ENCODE results near the gene NXNL2.

The NXNL2 gene

DNA sequence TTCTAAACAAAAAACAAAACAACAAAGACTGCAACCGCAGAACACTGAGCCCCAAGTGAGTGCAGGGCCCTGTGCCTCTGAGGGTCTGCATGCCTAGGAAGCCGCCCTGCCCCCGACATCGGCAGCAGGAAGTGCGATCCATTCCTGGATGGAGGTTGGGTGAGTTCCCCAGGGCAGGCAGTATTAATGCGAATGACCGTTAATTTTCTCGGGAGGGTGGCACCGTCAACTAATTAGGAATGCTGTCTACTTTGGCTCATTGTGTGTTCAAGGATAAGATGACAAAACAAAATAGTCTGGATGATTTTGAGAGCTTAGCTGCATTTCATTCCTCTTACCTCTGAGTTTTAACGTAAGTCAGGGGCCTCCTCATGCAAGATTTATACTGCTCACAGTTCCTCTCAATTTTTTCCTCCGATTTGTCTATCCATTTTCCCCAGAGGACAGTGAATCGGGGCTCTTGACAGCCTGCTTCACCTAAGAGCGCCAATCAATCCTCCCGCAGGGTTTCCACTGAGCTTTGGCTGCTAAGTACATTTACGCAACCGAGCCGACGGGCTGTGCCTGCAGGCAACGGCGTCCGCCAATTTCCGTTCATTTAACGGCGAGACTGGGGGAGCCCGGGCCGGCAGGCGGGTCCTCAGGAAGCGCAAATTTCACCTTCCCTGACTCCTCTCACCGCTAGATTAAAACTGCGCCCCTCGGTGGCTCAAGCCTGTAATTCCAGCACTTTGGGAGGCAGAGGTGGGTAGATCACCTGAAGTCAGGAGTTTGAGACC, 2.9 kb upstream of the NXNL2 start:
- peak; percentile 48 for DNase-seq

- peak; percentile 56 for DNase-seq
Measured at GRCh38 chr9:88533951-88534455, 975 bp upstream of the NXNL2 start.

DNA sequence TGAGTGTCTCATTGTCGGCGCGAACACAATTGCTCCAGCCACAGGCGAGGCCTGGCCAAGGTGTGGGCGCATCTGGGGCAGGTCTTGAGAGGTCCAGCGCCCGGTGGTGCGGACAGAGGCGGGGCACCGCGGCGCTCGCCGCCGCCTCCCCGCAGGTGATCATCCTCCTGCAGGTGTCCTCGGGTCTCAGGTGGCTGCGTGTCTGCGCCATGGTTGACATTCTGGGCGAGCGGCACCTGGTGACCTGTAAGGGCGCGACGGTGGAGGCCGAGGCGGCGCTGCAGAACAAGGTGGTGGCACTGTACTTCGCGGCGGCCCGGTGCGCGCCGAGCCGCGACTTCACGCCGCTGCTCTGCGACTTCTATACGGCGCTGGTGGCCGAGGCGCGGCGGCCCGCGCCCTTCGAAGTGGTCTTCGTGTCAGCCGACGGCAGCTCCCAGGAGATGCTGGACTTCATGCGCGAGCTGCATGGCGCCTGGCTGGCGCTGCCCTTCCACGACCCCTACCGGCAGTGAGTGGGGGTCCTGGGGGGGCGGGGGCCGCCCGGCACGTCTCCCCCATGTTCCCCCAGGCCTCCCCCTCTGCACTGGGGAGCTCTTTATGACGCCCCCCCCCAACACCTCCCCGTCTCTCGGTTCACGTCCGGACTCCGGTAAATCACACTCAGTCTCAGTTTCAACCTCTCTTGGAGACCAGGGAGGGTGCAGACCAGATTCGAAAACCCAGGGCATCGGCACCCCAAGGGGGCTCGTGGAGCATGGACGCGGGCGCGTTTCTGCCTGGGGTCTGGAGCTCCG, 446 bp downstream of the NXNL2 start:
- DNase-seq: peak; percentile 78

- DNase-seq: peak; percentile 40
Measured at GRCh38 chr9:88536023-88536324, 996 bp downstream of the NXNL2 start.

DNA sequence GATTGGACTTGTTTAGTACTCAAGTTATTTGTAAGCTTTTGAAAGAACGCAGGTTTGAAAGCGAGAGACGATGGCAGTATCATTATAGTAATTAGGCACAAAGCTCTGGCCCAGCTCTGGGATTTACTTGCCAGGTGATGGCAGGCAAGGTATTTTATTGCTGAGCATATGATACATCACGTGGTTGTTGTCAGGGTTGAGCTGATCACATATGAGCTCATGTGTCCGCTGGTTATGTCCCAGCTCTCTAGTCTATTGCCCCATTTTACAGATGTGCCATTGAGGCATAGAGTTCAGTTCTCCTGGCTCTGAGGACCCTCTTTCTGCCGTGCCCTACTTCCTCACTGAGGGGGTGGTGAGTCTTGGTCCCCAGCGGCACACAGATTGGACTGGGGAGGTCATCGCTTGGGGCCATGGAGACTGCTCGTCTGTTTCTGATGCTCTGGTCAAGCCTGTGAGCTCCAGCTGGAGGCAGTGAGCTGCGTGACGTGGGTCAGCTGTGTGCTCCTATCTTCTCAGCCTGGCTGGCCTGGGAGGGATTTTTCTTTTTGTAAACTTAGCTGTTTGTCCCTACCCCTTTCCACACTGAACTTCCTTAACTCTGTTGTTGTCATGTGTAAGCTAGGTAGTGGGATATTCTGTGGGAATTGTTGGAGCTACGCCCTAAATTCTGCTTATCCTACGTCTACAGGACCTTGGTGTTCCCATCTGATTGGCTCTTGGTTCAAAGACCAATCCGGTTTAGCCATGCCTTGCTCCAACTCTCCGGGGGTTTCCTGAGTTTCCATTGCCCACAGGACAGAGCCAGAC, 2.2 kb downstream of the NXNL2 start:
- DNase-seq: peak; percentile 39

GRCh38 chr9:88537761-88538091, 2.7 kb downstream of the NXNL2 start:
- DNase-seq: no peak

- DNase-seq: no peak
Measured at GRCh38 chr9:88538311-88539085, 3.5 kb downstream of the NXNL2 start.

- DNase-seq: no peak
Measured at GRCh38 chr9:88539246-88539645, 4.3 kb downstream of the NXNL2 start.

DNA sequence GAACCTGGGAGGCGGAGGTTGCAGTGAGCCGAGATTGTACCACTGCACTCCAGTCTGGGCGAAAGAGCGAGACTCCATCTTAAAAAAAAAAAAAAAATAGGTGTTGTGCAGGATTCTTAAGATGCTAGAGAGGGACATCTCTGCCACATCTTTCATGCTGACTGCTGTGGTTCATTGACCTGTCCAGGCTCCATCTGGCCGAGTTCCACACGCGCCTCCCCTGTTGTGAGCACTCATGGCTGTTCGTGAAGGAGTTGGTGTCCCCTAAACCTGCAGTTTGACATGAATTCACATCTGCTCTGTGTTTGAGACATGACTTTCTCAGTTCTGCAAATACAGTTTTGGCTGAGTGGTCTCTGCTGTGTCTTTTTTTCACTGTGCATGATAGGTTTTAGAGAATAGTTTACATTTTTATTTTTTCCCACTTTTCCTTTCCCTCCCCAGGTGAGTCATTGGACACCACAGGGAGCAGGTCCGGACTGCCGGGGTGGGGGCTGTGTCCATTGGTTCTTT, 5.3 kb downstream of the NXNL2 start:
- no peak for DNase-seq

- no peak for DNase-seq
Measured at GRCh38 chr9:88544245-88544644, 9.3 kb downstream of the NXNL2 start.

DNA sequence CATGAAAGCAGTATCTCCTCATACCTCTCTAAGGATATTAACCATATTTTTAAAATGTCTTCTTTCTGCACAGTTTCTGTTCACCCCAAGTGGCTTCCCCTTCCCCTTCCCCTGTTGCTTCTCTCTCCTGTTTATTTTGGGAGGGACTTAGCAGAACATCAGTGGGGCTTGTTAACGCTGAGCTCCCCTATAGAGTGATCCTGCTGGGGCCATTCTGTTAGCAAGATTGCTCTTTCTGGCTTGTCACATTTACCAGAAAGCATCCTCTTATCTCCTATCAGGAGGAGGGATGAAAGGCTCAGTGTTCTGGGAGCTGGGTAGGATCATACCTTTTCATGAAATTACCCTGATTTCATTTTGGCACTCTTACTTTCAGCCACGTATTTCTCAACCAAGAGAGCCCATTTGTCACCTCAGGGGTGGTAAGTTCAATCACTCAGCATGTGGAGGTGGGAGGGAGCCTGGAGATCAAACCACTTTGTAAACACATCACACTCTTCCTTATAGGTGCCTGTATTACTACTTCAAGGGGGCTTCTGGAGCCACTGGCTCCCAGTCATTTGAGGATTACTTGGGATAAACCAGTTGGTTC, 16.7 kb downstream of the NXNL2 start:
- DNase-seq: no peak

DNA sequence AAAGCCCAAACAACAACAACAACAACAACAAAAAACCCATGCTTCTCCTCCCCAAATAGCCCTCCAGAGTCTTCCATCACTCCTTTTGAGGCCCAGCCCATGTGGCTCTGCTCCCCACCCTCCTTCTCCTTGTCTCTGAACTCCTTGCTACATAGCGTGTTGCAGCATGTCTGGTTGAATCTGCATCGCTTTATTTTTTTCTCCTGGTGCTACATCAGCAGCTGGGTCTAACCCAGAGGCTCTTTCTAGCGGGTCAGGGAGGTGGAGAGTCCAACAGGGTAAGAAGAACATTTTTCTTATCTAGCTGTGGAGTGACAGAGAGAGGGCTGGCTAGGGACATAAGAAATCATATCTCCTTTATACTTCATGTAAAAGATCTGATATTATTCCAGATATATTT, 18.4 kb downstream of the NXNL2 start:
- no peak for DNase-seq

- no peak for DNase-seq
Measured at GRCh38 chr9:88555268-88555980, 20.4 kb downstream of the NXNL2 start.

- no peak for DNase-seq
Measured at GRCh38 chr9:88559661-88560060, 24.7 kb downstream of the NXNL2 start.

- DNase-seq: no peak
Measured at GRCh38 chr9:88567870-88568269, 32.9 kb downstream of the NXNL2 start.

DNA sequence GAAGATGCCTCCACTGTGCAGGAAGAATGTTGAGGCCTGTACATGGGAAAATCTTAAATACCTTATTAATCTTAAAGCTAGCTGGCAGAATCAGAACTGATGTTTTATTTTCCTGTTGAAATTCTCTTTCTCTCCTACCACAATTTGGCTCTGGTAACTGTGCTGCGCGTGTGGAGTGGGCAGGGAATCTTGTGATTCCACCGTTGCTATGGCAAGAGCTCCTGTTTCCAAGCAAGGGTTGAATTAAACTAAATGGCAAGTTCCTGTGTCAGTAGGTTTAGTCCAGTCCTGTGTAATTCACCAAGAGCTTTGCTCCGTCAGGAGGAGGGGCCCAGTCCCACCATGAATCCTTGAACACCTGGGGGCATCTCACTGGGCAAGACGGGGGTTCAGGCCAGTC, 36.4 kb downstream of the NXNL2 start:
- no peak for DNase-seq

DNA sequence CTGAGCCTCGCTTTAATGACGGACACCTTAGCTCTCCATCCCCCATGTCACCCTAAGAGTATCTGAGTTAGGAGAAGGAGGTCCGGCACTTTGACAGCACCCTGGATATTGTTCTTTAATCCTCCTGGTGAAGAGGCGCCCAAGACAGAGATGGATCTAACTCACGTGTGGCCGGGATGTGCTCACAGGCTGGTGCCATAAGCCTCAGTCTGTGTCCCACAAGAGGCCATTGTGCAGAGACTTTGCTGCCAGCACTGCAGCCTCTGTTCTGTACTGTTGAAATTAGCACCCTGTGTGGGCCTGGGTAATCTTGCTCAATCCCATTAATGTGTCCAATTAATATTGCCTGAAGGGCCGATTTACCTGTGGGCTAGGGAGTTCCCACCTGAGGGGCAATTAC, 37.7 kb downstream of the NXNL2 start:
- DNase-seq: no peak

GRCh38 chr9:88574953-88575352, 40.0 kb downstream of the NXNL2 start:
- DNase-seq: no peak

DNA sequence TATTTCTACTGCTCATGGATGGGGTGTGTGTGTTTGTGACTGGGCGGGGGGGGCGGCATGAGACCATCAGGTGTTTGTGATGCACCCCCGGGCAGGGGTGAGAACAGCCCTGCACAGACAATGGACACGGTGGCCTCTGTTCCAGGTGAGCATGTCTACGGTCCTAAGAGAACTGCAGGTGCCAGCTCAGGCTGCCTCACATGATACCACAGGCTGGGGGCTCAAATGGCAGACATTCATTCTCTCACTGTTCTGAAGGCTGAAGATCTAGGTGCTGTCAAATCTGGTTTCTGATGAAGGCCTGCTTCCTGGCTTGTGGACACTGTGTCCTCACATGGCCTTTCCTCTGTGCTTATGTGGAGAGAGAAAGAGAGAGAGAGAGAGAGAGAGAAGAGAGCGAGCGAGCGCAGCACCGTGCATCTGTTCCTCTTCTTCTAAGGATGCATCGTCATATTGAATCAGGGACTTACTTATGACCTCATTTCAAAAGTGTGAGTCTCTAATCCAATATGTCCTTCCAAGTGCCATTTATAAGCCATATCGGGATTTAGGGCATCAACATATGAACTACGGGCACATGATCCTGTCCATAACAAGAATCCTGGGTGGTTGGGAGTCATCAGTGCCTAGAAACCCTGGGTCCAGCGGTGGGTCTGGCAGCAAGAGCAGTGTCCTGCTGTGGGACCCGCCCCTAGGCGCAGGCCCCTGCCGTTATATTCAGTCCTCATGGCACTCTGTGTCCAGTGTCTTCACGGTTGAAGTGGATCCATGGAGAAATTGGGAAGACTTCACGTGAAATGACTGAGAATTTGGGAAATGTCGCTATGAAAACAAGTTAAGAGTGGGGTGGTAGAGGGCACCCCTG, 42.5 kb downstream of the NXNL2 start:
- DNase-seq: no peak

Data from right kidney (tissue), 1 donor.